GM18868 (cell line): ENCODE results near the gene ZNF727.
"Not testable (repeated sequence)": the region's sequence is repeated elsewhere in the genome, so short reads cannot be mapped to it uniquely, and the experiment has no call there.

ENCODE experiments used
- ATAC-seq: cut with Tn5 transposase; IDR thresholded peaks from one replicate; pipeline ENCODE4 v1.9.1; 2021; ENCODE audit warnings: mild to moderate bottlenecking, moderate library complexity; ENCODE audit not compliant: unreplicated experiment

ZNF727 gene

DNA sequence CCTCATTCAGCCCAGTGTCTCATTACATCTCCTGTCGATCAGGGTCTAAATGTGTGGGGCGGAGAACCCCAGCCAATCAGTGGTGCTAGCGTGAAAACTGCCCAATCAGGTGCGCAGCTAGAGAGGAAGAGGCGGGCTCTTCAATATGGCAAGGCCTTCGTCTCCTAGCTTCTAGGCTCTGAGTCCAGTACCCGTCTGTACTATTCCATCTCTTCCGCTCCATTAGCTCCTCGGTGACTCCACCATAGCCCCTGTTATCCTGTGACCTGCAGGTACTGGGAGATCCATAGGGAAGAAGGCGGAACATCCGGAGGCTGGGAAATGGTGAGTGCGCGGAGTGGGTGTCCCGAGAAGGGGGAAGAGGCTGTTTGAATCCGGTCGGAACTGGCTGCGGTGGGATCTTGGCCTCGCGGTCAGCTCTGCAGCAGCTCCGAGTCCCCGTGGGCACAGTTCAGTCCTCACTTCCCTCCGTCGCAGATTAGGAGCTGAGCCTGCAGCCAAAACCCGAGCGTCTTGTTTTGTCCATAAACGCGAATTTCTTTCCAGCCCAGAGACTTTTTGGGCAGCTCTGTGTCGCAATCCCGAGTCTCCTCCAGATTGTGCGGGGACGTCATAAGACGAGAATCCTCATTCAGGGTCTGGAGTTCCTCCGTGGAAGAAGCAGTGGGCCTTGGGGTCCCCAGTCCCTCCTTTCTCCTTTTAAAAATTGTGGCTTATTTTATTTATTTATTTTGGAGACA is at the start of gene ZNF727:
Gene ZNF727, plus strand, starts transcription at position 134 of the 740 bp plus-strand sequence. Its CDS starts 188 bp downstream, at position 322.
- no peak for ATAC-seq

DNA sequence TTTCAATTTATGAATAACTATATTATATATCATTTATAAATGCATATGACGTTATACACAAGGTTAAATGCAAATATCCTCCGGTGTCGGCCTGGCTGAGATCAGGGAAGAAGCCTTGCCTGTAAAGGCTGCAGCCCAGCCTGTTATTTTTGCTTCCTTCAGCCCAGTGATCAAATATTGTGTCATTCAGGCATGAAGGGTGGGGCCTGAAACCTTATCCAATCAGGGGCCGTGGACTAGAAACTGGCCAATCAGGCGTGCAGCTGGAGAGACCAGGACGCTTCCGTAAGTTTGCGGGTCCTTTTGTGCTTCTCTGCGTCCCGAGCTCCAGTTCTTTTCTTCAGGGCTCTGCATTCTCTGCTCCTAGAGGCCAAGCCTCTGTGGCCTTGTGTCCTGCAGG is 46.7 kb upstream of the ZNF727 start, which contains the start of gene ZNF722:
Gene ZNF722, plus strand, starts transcription at position 301 of the 400 bp plus-strand sequence. CDS start 113 bp downstream, outside the sequence.
- no peak for ATAC-seq

DNA sequence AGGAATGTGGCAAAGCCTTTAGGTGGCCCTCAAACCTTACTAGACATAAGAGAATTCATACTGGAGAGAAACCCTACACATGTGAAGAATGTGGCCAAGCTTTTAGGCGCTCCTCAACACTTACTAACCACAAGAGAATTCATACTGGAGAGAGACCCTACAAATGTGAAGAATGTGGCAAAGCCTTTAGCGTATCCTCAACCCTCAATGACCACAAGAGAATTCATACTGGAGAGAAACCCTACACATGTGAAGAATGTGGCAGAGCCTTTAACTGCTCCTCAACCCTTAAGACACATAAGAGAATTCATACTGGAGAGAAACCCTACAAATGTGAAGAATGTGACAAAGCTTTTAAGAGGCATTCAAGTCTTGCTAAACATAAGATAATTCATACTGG is 29.7 kb upstream of the ZNF727 start:
- ATAC-seq: not testable (repeated sequence)

DNA sequence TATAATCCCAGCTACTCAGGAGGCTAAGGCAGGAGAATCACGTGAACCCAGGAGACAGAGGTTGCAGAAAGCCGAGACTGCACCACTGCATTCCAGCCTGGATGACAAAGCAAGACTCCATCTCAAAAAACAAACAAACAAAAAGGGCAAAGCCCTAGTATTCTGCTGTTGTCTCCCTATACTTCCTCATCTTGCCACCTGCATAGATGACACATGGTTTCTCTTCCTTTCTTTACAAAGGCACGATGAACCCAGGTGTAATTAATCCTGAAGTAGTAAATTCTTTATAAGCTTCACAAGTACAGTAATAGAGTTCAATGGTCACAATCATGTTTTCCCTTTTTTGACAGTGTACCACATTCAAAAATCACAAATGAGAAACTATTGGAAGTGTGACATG is 9.8 kb upstream of the ZNF727 start:
- no peak for ATAC-seq

DNA sequence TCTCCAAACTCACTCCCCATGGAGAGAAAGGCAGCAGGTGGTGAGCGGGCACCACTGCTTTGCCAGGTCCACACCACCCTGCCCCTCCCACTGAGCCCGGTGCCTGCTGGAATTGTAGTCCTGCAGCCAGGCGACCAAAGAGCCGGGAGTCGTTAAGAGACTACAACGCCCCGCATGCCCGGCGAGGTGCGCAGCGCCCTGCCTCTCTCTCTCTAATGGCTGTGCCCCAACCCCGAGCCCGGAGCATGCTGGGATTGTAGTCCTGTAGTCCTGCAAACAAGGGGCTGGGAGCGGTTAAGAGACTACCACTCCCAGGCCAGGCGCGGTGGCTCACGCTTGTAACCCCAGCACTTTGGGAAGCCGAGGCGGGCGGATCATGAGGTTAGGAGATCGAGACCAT is 8.1 kb upstream of the ZNF727 start:
- ATAC-seq: no peak

DNA sequence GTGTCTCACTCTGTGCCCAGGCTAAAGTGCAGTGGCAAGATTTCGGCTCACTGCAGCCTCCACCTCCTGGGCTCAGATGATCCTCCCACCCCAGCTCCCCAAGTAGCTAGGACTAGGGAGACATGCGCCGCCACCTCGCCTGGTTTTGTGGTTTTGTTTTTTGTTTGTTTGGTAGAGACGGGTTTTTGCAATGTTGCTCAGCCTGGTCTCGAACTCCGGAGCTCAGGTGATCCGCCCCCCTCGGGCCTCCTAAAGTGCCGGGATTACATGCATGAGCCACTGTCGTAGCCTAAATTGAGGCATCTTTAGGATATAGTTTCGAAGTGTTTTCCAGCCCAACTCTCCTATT is 781 bp downstream of the ZNF727 start:
- no peak for ATAC-seq

DNA sequence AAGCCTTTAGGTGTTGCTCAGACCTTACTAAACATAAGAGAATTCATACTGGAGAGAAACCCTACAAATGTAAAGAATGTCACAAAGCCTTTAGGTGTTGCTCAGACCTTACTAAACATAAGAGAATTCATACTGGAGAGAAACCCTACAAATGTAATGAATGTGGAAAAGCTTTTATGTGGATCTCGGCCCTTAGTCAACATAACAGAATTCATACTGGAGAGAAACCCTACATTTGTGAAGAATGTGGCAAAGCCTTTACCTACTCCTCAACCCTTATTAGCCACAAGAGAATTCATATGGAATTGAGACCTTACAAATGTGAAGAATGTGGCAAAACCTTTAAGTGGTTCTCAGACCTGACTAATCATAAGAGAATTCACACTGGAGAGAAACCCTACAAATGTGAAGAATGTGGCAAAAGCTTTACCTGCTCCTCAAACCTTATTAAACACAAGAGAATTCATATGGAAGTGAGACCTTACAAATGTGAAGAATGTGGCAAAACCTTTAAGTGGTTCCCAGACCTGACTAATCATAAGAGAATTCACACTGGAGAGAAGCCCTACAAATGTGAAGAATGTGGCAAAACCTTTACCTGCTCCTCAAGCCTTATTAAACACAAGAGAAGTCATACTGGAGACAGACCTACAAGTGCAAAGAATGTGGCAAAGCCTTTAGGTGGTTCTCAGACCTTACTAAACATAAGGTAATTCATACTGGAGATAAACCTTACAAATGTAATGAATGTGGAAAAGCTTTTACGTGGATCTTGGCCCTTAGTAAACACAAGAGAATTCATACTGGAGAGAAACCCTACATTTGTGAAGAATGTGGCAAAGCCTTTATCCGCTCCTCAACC is 32.8 kb downstream of the ZNF727 start:
- ATAC-seq: not testable (repeated sequence)

DNA sequence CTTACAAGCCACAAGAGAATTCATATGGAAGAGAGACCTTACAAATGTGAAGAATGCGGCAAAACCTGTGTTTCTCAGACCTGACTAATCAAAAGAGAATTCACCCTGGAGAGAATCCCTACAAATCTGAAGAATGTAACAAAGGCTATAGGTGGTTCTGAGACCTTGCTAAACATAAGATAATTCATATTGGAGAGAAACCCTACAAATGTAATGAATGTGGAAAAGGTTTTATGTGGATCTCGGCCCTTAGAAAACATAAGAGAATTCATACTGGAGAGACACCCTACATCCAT is 33.4 kb downstream of the ZNF727 start:
- ATAC-seq: no peak

DNA sequence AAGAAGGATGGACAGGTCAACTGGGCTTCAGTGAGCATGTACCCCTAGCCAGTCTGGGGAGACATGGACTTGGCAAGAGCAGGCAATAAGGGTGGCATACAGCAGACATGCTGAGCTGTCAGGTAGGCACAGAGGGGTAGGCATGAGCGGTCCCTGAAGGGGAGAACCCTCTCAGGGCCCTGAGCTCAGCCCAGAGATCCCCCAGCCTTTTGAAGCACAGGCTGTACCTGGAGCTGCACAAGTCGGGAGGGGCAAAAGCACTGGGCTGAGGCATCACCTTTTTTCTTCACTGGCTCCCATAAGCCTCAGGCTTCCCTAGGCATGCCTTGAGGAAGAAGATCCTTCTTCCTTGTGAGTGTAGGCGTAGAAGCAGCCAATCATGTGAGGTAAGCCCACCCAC is 42.3 kb downstream of the ZNF727 start:
- no peak for ATAC-seq

DNA sequence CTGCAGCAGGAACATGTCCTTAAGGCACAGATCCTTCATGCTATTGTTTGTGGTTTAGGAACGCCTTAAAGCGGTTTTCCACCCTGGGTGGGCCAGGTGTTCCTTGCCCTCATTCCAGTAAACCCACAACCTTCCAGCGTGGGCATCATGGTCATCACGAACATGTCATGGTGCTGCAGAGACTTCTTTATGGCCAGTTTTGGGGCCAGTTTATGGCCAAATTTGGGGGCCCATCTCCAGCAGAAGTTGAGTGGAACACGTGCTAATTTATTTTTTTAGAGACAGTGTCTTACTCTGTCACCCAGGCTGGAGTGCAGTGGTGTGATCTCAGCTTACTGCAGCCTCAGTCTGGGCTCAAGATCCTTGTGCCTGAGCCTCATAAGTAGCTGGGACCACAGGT is 43.6 kb downstream of the ZNF727 start:
- ATAC-seq: not testable (repeated sequence)
